ENCODE measurements around the gene NOD2. TPM values are rescaled to one million over a fixed set of nuclear protein-coding genes. Genes with fewer than 3 reads are reported as not detected.

The NOD2 gene
- total and polyA plus RNA-seq, 2 of the 13 experiments (the other 11 are each of a cell fraction or from before 2014, with no cell fraction given), result 0.27 to 0.81 TPM

DNA sequence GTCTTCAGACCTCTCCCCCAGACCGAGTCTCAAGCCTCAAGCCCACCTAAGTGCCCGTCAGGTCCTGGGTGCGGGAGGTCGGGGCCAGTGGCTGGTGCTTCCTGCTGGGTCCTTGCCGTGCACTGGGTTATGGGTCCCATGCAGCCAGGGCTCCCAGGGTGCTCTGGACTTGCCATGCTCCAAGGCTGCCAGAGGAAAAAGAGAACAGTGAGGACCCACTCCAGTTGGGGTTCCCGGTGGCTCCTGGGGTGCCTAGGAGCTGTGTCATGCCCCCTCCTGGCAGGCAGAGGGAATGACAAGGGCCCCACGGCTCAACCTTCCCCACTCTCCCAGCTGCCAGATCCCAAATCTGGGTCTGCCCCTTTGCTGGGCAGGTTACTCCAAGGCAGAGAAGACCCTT lies 16.1 kb upstream of the NOD2 start:
- intact Hi-C loops (cut with micrococcal nuclease; ENCODE audit: unreplicated experiment), result no loop called here

More for the DNA sequence above, 16.1 kb upstream of the NOD2 start:
- Histone ChIP-seq H3K4me3 (replicated peaks in 1 of 3; ENCODE audit: insufficient read depth in 1 of 3, low read depth in 2 of 3, low read length in 3 of 3) (no peak overlapping the region), H3K4me1 (ENCODE audit: insufficient read depth, low read length) (no peaks in the 10 kb centered on the region), H3K79me2 (ENCODE audit: insufficient read depth, low read length) (no peaks in the 10 kb centered on the region), H3K9ac (ENCODE audit: insufficient read depth, low read depth, low read length) (no peak overlapping the region), H3K27ac (ENCODE audit: extremely low read length, insufficient read depth, low read length) (no peak overlapping the region), H2AFZ (ENCODE audit: low read length) (no peak overlapping the region), H3K27me3 (ENCODE audit: control insufficient read depth in 1 of 2, insufficient read depth in 2 of 2, low read length in 2 of 2) (no peaks in the 10 kb centered on the region; a peak in 2 of 5 replicates), H4K20me1 (ENCODE audit: insufficient read depth, low read length) (no peaks in the 10 kb centered on the region), H3K36me3 (replicated peaks in 1 of 2; ENCODE audit: control insufficient read depth in 1 of 2, insufficient read depth in 2 of 2, low read length in 2 of 2) (no peaks in the 10 kb centered on the region), H3K9me3 (ENCODE audit: low read length) (peaks cover 13% of the 10 kb centered on the region), H3K4me2 (ENCODE audit: low read depth, low read length) (no peak overlapping the region)
- 17% methylated on average over 3 of the region's 7 CpGs for WGBS (ENCODE audit: low lambda C conversion rate)
- no peak for TF ChIP-seq GABPB1 (CRISPR knock-in tag; IDR thresholded peaks at IDR 0.05)
- no peak for TF ChIP-seq ZFP37 (CRISPR knock-in tag; IDR thresholded peaks at IDR 0.05; ENCODE audit: borderline replicate concordance)
- no peak for TF ChIP-seq FOXP1 (IDR thresholded peaks at IDR 0.05)
- no peak for TF ChIP-seq FOXP1 (CRISPR knock-in tag; IDR thresholded peaks at IDR 0.05)
- TF ChIP-seq NFE2 (CRISPR knock-in tag; IDR thresholded peaks at IDR 0.05), result no peak
- TF ChIP-seq, protein P1, sequence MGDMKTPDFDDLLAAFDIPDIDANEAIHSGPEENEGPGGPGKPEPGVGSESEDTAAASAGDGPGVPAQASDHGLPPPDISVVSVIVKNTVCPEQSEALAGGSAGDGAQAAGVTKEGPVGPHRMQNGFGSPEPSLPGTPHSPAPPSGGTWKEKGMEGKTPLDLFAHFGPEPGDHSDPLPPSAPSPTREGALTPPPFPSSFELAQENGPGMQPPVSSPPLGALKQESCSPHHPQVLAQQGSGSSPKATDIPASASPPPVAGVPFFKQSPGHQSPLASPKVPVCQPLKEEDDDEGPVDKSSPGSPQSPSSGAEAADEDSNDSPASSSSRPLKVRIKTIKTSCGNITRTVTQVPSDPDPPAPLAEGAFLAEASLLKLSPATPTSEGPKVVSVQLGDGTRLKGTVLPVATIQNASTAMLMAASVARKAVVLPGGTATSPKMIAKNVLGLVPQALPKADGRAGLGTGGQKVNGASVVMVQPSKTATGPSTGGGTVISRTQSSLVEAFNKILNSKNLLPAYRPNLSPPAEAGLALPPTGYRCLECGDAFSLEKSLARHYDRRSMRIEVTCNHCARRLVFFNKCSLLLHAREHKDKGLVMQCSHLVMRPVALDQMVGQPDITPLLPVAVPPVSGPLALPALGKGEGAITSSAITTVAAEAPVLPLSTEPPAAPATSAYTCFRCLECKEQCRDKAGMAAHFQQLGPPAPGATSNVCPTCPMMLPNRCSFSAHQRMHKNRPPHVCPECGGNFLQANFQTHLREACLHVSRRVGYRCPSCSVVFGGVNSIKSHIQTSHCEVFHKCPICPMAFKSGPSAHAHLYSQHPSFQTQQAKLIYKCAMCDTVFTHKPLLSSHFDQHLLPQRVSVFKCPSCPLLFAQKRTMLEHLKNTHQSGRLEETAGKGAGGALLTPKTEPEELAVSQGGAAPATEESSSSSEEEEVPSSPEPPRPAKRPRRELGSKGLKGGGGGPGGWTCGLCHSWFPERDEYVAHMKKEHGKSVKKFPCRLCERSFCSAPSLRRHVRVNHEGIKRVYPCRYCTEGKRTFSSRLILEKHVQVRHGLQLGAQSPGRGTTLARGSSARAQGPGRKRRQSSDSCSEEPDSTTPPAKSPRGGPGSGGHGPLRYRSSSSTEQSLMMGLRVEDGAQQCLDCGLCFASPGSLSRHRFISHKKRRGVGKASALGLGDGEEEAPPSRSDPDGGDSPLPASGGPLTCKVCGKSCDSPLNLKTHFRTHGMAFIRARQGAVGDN (CRISPR knock-in tag; IDR thresholded peaks at IDR 0.05), result peak; percentile 27; the same call in 1 of the 2 replicates
- TF ChIP-seq, protein P2, sequence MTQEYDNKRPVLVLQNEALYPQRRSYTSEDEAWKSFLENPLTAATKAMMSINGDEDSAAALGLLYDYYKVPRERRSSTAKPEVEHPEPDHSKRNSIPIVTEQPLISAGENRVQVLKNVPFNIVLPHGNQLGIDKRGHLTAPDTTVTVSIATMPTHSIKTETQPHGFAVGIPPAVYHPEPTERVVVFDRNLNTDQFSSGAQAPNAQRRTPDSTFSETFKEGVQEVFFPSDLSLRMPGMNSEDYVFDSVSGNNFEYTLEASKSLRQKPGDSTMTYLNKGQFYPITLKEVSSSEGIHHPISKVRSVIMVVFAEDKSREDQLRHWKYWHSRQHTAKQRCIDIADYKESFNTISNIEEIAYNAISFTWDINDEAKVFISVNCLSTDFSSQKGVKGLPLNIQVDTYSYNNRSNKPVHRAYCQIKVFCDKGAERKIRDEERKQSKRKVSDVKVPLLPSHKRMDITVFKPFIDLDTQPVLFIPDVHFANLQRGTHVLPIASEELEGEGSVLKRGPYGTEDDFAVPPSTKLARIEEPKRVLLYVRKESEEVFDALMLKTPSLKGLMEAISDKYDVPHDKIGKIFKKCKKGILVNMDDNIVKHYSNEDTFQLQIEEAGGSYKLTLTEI (CRISPR knock-in tag; conservative IDR thresholded peaks at IDR 0.05), result no peak
- TF ChIP-seq NAIF1 (CRISPR knock-in tag; IDR thresholded peaks at IDR 0.05; ENCODE audit: borderline replicate concordance), result no peak
- 0 out of 2 replicates have a peak, but pooled peaks have one; percentile 26 for TF ChIP-seq STAG1 (CRISPR knock-in tag; IDR thresholded peaks at IDR 0.05)
- TF ChIP-seq, protein P3, sequence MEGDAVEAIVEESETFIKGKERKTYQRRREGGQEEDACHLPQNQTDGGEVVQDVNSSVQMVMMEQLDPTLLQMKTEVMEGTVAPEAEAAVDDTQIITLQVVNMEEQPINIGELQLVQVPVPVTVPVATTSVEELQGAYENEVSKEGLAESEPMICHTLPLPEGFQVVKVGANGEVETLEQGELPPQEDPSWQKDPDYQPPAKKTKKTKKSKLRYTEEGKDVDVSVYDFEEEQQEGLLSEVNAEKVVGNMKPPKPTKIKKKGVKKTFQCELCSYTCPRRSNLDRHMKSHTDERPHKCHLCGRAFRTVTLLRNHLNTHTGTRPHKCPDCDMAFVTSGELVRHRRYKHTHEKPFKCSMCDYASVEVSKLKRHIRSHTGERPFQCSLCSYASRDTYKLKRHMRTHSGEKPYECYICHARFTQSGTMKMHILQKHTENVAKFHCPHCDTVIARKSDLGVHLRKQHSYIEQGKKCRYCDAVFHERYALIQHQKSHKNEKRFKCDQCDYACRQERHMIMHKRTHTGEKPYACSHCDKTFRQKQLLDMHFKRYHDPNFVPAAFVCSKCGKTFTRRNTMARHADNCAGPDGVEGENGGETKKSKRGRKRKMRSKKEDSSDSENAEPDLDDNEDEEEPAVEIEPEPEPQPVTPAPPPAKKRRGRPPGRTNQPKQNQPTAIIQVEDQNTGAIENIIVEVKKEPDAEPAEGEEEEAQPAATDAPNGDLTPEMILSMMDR (CRISPR knock-in tag; IDR thresholded peaks at IDR 0.05), result peak; percentile 59
- in situ Hi-C loops (cut with HindIII; ENCODE audit: extremely low pct_ligation_motif_present, low pct_unique_long_range_greater_than_20kb), result no loop called here
- FAIRE-seq, result no peak
- ATAC-seq, result peak; percentile 38; the same call in 2 of the 3 replicates
- no peak for DNase-seq (ENCODE audit: low spot score)
- ChIA-PET CTCF (ENCODE audit: low intra/inter-chr PET ratio, low total read pairs) (interaction anchor here (0.7 kb wide), 1 partner anchor 129 kb away, joined by 3 read pairs; no protein-coding TSS in a partner anchor), POLR2A (no interaction called here)
- no TSS peak for BruUV-seq (replicated peaks)

Data from HepG2 (cell line).